Bronchial epithelial cell (primary cell): ENCODE results near the gene KCNC4. TPM values are rescaled to one million over a fixed set of nuclear protein-coding genes. Genes with fewer than 3 reads are reported as not detected.

ENCODE experiments used
- DNase-seq: peaks from one replicate; pipeline ENCODE4 v3.0.0-alpha.2; 2010; ENCODE audit warnings: low read depth
- FAIRE-seq: peaks from 2 replicates; lab custom pipeline; 2011; peaks lifted over from hg19 to GRCh38; lab: Jason Lieb, UNC
- H3K27me3 ChIP-seq: 2 replicates; pipeline ENCODE4 v1.5.1; 2011; ENCODE audit warnings: low read length; ENCODE audit not compliant: control insufficient read depth, insufficient read depth
- H3K36me3 ChIP-seq: 2 replicates; pipeline ENCODE4 v1.5.1; 2011; ENCODE audit warnings: low read length; ENCODE audit not compliant: control insufficient read depth, insufficient read depth
- H3K4me3 ChIP-seq: 2 replicates; pipeline ENCODE4 v1.5.1; 2011; ENCODE audit warnings: mild to moderate bottlenecking, low read depth, low read length, control low read depth
- total RNA-seq: library from RNA; depleted of rRNA; stranded (reverse); fragments of >200 nt; gene quantifications from 2 replicates; pipeline ENCODE4 v1.2.1, GENCODE V29; 2014
- TF ChIP-seq, protein P1 (sequence below): IDR thresholded peaks from 2 replicates; pipeline ENCODE4 v1.5.1; 2011; ENCODE audit warnings: mild to moderate bottlenecking, moderate library complexity, low read length, control low read depth, inconsistent platforms; ENCODE audit not compliant: insufficient read depth, severe bottlenecking

KCNC4 gene
- total RNA-seq, 1 donor from 2014 or later, result 0.53 TPM

DNA sequence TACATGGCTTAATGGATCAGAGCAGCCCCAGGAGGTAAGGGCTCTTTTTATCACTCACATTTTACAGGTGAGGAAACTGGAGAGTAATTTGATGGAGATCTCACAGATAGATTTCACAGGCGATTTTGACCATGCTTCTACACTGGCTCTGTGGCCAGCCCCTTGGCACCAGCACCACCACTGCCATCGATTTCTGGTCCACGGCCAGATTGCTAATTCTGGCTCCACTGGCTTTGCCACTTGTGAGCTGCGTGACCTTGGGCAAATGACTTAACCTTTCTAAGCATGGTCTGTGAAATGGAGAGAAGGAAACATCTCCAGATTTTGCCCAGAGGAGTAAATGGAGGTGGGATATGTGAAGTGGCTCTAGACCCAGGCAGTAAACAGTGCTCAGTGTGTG lies 32.6 kb downstream of the KCNC4 start:
- Histone ChIP-seq H3K27me3 (no peaks in the 10 kb centered on the region), H3K4me3 (no peak overlapping the region), H3K36me3 (no peaks in the 10 kb centered on the region)
- FAIRE-seq (no peak), DNase-seq (no peak)
- TF ChIP-seq, protein P1, sequence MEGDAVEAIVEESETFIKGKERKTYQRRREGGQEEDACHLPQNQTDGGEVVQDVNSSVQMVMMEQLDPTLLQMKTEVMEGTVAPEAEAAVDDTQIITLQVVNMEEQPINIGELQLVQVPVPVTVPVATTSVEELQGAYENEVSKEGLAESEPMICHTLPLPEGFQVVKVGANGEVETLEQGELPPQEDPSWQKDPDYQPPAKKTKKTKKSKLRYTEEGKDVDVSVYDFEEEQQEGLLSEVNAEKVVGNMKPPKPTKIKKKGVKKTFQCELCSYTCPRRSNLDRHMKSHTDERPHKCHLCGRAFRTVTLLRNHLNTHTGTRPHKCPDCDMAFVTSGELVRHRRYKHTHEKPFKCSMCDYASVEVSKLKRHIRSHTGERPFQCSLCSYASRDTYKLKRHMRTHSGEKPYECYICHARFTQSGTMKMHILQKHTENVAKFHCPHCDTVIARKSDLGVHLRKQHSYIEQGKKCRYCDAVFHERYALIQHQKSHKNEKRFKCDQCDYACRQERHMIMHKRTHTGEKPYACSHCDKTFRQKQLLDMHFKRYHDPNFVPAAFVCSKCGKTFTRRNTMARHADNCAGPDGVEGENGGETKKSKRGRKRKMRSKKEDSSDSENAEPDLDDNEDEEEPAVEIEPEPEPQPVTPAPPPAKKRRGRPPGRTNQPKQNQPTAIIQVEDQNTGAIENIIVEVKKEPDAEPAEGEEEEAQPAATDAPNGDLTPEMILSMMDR, result no peak

DNA sequence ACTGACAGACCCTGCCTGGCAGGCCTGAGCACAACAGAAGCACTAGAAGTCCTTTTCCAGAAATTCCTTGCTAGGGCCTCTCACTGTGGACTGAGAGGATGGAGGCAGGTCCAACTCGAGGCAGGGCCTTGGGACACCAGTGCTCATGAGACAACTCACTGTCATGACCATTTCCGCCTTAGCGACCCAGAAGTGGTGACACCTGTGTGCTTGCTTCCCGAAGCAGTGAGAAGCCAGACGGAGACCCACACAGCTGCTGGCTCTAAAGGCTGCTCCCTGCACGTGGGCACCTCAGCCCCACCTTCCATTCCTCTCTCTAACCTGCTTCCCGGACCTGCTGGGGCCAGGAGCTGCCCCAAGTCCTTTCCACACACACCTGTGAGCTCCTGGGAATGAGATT lies 33.0 kb downstream of the KCNC4 start:
- DNase-seq (no peak), FAIRE-seq (no peak)
- TF ChIP-seq, protein P1, result no peak
- Histone ChIP-seq H3K4me3 (no peak overlapping the region), H3K27me3 (no peaks in the 10 kb centered on the region), H3K36me3 (no peaks in the 10 kb centered on the region)

GRCh38 chr1:110243574-110243973 lies 33.5 kb downstream of the KCNC4 start:
- Histone ChIP-seq H3K4me3 (no peak overlapping the region), H3K36me3 (no peaks in the 10 kb centered on the region), H3K27me3 (no peaks in the 10 kb centered on the region)
- TF ChIP-seq, protein P1, result no peak
- DNase-seq (peak; percentile 74), FAIRE-seq (no peak)

- H3K27me3 ChIP-seq, result no peaks in the 10 kb centered on the region
- no peak overlapping the region for H3K4me3 ChIP-seq
- TF ChIP-seq, protein P1, result no peak
- no peaks in the 10 kb centered on the region for H3K36me3 ChIP-seq
- peak; percentile 84 for FAIRE-seq
- DNase-seq, result peak; percentile 82
Measured at GRCh38 chr1:110245876-110246620, 35.9 kb downstream of the KCNC4 start.

- TF ChIP-seq, protein P1, result no peak
- FAIRE-seq (no peak), DNase-seq (no peak)
- H3K27me3 ChIP-seq, result no peaks in the 10 kb centered on the region
- no peak overlapping the region for H3K4me3 ChIP-seq
- no peaks in the 10 kb centered on the region for H3K36me3 ChIP-seq
Measured at GRCh38 chr1:110248746-110249145, 38.6 kb downstream of the KCNC4 start.

DNA sequence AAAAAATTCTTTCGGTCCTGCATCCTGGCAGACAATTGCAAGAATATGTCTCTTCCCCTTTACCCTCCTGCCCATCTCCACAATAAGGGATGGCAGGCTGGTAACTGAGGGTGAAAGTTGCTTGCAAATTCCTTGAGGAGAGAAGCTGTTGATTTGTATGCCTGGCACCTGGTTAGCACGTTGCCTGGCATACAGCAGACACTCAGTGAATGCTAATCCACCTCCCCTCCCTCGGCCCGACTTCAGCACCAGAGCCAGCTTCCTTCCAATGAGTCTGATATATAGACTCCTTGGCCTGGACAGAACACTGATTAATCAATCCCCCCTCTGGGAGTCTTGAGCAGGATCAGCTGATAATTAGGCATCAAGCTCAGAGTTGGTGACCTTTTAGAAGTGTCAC lies 39.1 kb downstream of the KCNC4 start:
- H3K36me3 ChIP-seq, result no peaks in the 10 kb centered on the region
- DNase-seq (no peak), FAIRE-seq (no peak)
- no peaks in the 10 kb centered on the region for H3K27me3 ChIP-seq
- H3K4me3 ChIP-seq, result no peak overlapping the region
- TF ChIP-seq, protein P1, result no peak
